Calu3 (cell line): ENCODE results near the gene UBALD1. TPM values are rescaled to one million over a fixed set of nuclear protein-coding genes. Genes with fewer than 3 reads are reported as not detected.

Experiments
- BruUV-seq: library from RNA; stranded (reverse); fragments of 400-500 nt; replicated peaks from 2 replicates; lab custom pipeline; 2021; lab: Mats Ljungman, UMichigan
- CTCF ChIA-PET: fragments of 300-600 bp; sonication (Branson Sonifier 250); formaldehyde crosslinking; loops from one replicate; lab custom pipeline; 2022; ENCODE audit warnings: antibody characterized with exemption; lab: Charles Lee
- DNase-seq: peaks from one replicate; pipeline ENCODE4 v3.0.0; 2022
- H3K27ac Mint-ChIP-seq: one replicate; pipeline ENCODE4 v1.8.0; 2022; ENCODE audit warnings: mixed read lengths; ENCODE audit not compliant: unreplicated experiment
- H3K27me3 Mint-ChIP-seq: one replicate; pipeline ENCODE4 v1.8.0; 2022; ENCODE audit warnings: mixed read lengths; ENCODE audit not compliant: unreplicated experiment
- H3K36me3 Mint-ChIP-seq: one replicate; pipeline ENCODE4 v1.8.0; 2022; ENCODE audit warnings: mild to moderate bottlenecking, moderate library complexity, mixed read lengths; ENCODE audit not compliant: insufficient read depth, unreplicated experiment
- H3K4me1 Mint-ChIP-seq: one replicate; pipeline ENCODE4 v1.8.0; 2022; ENCODE audit warnings: mild to moderate bottlenecking, low read depth, mixed read lengths; ENCODE audit not compliant: unreplicated experiment
- H3K4me3 Mint-ChIP-seq: one replicate; pipeline ENCODE4 v1.8.0; 2022; ENCODE audit warnings: mild to moderate bottlenecking, low read depth, moderate library complexity, mixed read lengths; ENCODE audit not compliant: unreplicated experiment
- H3K9me3 Mint-ChIP-seq: one replicate; pipeline ENCODE4 v1.8.0; 2022; ENCODE audit warnings: low read depth, mixed read lengths; ENCODE audit not compliant: unreplicated experiment
- intact Hi-C: fragments of 100-400 bp; cut with micrococcal nuclease; formaldehyde crosslinking; loops from one replicate; pipeline ENCODE4 v1.10.0; 2022; ENCODE audit not compliant: unreplicated experiment
- total RNA-seq: library from RNA; stranded (reverse); gene quantifications from 2 replicates; pipeline ENCODE4 v1.2.3, GENCODE V29; 2022
- TF ChIP-seq, protein P1 (sequence below): fragments of 200-600 bp; IDR thresholded peaks from one replicate; pipeline ENCODE4 v1.8.0; 2022; ENCODE audit warnings: antibody characterized with exemption; ENCODE audit not compliant: unreplicated experiment

Gene UBALD1
- total RNA-seq, 1 experiment from 2014 or later, result 54.4 TPM

DNA sequence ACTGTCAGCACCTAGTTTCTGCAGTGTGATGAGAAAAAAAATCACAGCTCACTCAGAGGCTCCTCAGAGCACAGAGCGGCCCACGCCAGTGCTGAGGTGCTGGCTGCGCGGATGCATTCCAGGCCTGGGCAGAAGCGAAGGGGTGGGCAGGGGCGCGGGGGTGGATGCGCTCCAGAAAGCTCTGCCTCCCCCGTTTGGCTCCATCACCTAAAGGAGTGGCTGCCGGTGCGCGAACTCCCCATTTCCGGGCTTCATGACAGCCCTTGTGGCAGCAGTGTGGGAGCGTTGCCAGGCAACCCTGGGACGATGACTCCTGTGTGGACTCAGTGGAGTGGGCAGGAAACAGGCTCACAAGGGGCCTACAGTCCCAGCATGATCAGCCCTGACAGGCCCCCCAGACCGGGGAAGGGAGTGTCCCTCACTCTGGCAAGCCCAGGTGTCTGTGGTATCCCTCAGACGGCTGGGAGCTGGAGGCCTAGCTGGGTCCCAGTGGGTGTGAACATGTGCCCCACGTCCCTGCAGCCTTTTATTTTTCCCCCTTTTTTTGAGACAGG is 45.8 kb upstream of the UBALD1 start:
- BruUV-seq, result no TSS peak
- DNase-seq, result no peak
- CTCF ChIA-PET, result no interaction called here
- no peak overlapping the region for H3K4me3 Mint-ChIP-seq
- intact Hi-C loops, result no loop called here
- TF ChIP-seq, protein P1, sequence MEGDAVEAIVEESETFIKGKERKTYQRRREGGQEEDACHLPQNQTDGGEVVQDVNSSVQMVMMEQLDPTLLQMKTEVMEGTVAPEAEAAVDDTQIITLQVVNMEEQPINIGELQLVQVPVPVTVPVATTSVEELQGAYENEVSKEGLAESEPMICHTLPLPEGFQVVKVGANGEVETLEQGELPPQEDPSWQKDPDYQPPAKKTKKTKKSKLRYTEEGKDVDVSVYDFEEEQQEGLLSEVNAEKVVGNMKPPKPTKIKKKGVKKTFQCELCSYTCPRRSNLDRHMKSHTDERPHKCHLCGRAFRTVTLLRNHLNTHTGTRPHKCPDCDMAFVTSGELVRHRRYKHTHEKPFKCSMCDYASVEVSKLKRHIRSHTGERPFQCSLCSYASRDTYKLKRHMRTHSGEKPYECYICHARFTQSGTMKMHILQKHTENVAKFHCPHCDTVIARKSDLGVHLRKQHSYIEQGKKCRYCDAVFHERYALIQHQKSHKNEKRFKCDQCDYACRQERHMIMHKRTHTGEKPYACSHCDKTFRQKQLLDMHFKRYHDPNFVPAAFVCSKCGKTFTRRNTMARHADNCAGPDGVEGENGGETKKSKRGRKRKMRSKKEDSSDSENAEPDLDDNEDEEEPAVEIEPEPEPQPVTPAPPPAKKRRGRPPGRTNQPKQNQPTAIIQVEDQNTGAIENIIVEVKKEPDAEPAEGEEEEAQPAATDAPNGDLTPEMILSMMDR, result no peak
- H3K9me3 Mint-ChIP-seq, result no peaks in the 10 kb centered on the region
- H3K36me3 Mint-ChIP-seq, result peaks cover 61% of the 10 kb centered on the region
- H3K27me3 Mint-ChIP-seq, result no peaks in the 10 kb centered on the region
- peaks cover 20% of the 10 kb centered on the region for H3K4me1 Mint-ChIP-seq
- no peak overlapping the region for H3K27ac Mint-ChIP-seq

DNA sequence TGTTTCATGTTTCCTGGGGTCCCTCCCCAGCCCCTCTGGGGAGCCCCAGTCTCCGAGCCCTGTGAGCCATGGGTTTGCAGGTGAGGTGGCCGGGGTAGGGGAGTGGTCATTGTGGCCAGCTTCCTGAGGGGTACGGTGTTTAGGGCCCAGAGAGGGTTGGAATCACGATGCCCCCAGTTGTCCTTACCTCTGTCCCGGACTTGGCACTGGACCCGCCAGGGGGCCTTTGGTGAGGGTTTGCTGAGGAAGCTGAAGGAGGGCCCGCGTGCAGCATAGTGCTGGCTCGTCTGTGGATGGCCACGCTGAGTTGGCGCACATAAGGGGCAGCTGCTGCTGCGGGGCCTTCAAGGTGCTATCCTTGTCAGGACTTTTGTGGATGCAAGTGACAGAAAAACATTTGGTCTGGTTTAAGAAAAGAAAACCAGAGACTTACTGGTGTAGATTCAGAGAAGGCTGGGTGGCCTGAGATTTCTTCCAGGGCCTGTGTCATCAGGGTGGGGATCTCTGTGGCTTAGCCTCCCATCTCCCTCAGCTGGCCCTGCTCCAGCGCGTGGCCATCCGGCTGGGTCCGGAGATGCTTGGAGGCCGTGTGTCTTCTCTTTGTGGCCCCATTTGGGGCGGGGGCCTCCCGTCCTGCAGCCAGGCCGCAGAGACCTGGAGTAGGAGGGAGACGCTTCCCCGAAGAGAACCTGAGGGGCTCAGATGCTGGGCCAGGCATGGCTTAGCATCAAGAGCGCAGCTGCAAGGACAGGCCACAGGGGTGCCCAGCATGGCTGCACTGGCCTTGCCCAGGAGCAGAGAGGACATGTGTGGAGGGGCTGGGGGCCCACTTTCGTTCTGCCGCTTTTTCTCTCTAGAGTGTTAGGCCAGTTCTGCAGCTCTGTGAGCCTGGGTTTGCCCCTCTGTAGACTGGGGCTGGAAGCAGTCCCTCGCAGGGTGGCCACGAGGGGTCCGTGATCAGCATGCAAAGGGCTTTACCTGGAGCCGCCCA is 45.0 kb upstream of the UBALD1 start:
- BruUV-seq, result no TSS peak
- Mint-ChIP-seq H3K27me3 (no peaks in the 10 kb centered on the region), H3K4me1 (peaks cover 16% of the 10 kb centered on the region), H3K9me3 (no peaks in the 10 kb centered on the region), H3K36me3 (peaks cover 64% of the 10 kb centered on the region), H3K4me3 (no peak overlapping the region), H3K27ac (no peak overlapping the region)
- no peak for DNase-seq
- TF ChIP-seq, protein P1, result no peak
- intact Hi-C loops, result no loop called here
- CTCF ChIA-PET, result no interaction called here

DNA sequence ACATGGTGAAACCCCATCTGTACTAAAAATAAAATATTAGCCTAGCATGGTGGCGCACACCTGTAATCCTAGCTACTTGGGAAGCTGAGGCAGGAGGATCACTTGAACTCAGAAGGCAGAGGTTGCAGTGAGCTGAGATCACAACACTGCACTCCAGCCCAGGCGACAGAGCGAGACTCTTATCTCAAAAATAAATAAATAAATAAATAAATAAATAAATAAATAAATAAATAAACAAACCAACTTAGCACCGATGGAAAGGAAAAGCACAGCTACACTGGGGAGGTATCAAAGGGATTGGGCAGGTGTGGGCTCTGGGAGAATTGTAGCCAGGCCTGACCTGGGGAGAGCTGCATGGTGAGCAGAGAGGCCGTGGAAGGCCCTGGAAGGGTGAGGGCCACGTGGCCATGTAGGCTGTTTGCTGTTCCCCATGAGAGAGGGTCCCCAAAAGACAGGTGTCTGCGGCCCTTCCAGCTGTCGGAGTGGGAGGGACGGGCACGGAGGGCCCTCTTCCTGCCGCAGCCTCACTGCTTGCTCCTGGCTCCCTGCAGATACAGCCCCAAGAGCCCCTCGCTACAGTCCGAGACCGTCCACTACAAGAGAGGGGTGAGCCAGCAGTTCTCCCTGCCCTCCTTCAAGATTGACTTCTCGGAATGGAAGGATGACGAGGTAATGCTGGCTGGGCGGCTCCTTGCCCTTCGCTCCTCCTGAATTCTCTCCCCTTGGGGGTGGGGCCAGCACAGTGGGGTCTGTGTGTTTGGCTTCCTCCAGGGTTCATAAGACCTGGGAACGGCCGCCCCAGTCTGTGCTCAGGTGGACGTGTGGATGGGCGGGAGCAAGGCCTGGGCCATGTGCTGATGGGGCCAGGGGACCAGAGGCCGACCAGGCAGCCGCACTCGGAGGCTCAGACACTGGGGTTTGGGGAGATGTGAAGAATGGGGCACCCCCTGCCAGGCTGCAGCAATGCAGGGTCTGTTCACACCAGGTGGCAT is 42.3 kb upstream of the UBALD1 start:
- CTCF ChIA-PET, result interaction anchor here (0.6 kb wide), 1 partner anchor 188 kb away, joined by 3 read pairs; no protein-coding TSS in a partner anchor
- DNase-seq, result no peak
- no TSS peak for BruUV-seq
- intact Hi-C loops, result no loop called here
- peaks cover 19% of the 10 kb centered on the region for H3K4me1 Mint-ChIP-seq
- H3K9me3 Mint-ChIP-seq, result no peaks in the 10 kb centered on the region
- no peak overlapping the region for H3K27ac Mint-ChIP-seq
- no peaks in the 10 kb centered on the region for H3K27me3 Mint-ChIP-seq
- TF ChIP-seq, protein P1, result no peak
- no peak overlapping the region for H3K4me3 Mint-ChIP-seq
- peaks cover 58% of the 10 kb centered on the region for H3K36me3 Mint-ChIP-seq

DNA sequence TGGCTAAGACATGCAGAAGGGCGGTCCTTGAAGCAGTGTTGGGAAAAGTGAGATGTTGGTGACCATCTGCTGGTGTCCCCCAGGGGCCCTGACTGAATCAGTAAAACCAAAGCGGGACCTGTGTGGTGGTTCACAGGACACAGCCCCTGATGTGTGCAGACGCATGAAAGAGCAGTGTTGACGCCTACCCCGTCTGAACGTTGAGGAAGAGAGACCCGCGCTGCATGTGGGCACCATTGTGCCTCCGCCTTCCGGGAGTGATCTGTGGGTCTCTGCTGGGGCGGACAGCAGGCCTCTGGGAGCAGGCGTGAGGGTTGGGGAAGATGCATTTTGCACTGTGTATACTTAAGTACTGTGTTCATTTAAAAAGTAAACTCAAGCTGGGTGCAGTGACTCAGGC is 41.5 kb upstream of the UBALD1 start:
- TF ChIP-seq, protein P1, result no peak
- CTCF ChIA-PET, result no interaction called here
- BruUV-seq, result no TSS peak
- Mint-ChIP-seq H3K36me3 (peaks cover 66% of the 10 kb centered on the region), H3K9me3 (no peaks in the 10 kb centered on the region), H3K27me3 (no peaks in the 10 kb centered on the region), H3K4me3 (no peak overlapping the region), H3K4me1 (peaks cover 19% of the 10 kb centered on the region), H3K27ac (no peak overlapping the region)
- DNase-seq, result no peak
- intact Hi-C loops, result no loop called here
